ENCODE data around the gene NDUFS2.

NDUFS2 gene

DNA sequence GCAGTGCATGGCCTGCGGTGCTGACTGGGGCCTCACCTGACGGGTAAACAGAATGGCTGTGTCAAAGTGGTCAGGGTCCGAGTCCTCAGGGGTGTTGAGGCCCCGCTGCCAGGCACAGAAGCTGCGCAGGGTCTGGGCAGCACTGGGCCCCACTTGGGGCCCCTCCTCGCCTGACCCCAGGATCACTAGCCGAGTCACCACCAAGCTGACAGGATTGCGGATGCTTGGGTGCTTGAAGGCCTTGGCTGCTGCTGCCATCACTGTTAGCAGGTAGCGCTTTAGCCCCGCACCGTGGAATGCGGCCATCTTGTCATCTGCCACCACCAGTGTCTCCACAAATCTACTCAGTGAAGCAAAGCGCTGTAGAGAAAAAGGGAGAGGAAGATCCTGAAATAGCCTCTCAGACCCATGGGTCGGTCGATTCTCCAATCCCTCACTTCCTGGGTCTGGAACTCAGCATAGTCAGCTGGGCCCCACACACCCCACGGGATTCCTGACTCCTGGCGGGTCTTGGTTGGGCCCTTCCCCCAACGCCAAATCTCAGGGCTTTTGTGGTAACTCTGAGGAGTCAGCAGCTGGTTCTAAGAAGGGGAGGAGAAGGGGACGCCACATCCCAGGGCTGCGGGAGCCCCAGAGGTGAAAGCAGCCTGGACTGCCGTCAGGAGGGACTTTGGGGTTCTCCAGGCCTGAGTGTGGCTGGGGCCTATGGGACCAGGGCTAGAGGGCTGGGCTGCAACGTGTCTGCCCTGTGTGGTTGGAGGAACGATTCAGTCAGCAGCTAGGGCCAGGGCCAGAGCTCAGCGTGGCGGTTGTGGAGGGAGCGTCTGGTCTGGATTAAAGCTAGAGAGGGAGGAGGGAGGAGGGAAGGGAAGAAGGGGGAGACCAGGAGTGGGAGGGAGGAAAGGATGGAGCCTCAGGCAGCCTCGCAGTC is 5.4 kb upstream of the NDUFS2 start:
- DNase-seq: no peak

DNA sequence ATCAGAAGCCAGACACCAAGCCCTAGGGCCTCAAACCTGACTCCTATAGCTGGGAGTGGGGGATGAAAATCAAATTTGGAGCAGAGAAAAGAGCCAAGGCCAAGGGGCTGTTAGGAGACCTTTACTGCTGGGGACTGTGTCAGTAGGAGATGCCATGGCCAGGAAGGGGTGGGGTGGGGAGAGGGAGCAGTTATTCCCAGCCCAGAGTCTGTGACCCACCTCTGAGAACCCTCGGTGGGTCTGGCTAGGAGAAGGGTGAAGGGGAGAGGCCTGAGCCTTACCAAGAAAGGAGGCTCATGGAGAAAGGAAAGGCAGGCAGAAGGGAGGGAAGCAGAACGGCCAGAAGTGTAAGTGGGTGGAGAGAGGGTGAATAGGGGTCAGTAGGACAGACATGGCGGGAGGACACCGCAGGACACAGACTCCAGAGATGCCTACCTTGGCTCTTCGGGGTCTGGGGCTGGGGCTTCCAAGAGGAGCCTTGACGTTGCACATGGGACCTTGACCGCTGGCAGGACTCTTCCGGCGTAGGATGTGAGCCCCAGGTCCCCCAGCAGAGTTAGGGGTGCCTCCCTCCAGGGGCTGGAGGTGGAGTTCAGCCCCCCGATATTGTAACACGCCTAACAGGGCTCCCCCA is 4.5 kb upstream of the NDUFS2 start:
- no peak for DNase-seq

DNA sequence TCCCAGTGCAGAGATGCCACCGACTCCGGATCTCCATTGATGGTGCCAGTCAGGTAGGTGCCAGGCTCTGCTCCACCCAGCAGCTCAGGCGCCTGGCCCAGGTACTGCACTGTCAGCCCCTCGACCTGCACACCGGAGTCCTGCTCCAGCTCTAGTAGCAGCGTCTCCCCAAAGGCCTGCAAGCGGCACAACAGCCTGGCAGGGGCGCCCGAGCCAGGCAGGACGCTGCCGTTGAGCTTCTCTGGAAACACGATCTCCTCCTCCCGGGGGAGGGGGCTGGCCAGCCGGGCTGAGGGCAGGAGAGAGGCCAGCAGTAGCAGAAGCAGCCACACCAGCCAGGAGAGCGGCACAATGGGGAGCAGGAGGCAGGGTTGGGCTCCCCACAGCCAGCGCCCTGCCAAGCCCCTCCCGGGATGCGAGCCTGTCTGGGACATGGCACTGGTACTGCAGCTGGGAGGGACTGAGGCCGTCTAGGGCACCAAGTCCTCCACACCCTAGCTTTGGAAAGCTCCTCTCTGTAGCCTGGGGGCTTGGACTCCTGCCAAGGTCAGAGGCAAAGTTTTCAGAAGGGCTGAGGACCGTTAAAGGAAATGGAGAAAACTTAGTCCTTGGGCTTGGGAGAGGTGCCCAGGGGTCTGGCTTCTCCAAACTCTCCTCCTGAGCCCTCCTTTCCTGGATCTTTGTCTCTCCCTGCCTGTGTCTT is 3.8 kb upstream of the NDUFS2 start:
- DNase-seq: no peak

DNA sequence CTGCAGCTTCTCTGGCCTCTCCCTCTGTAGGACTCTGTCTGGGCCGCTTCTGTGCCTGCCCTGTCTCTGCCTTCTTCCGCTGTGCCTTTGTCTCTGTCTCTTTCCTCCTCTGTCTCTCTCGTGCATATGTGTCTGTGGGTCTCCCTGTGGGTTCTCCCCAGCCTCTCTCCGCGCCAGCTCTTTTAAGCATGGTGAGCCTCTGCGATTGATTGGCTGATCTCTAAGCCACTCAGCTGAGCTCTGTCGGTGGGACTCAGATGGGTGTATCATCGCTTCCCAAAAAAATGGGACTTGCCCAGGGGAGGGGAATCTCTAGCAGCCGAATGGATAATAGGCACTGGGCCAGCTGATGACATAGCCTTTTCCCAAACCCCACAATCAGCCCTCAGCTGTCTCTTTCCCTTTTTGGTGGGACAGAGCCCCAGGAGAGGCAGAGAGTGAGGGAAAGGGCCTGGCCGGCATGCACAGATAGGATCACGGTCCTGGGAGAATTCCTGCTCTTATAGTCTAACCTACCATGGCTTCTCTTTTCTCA is 3.2 kb upstream of the NDUFS2 start, which contains the start of gene ADAMTS4:
ADAMTS4 (minus strand) TSS at position 158 of the 535 bp plus-strand sequence. CDS start 427 bp downstream, outside the sequence.
- DNase-seq: no peak

DNA sequence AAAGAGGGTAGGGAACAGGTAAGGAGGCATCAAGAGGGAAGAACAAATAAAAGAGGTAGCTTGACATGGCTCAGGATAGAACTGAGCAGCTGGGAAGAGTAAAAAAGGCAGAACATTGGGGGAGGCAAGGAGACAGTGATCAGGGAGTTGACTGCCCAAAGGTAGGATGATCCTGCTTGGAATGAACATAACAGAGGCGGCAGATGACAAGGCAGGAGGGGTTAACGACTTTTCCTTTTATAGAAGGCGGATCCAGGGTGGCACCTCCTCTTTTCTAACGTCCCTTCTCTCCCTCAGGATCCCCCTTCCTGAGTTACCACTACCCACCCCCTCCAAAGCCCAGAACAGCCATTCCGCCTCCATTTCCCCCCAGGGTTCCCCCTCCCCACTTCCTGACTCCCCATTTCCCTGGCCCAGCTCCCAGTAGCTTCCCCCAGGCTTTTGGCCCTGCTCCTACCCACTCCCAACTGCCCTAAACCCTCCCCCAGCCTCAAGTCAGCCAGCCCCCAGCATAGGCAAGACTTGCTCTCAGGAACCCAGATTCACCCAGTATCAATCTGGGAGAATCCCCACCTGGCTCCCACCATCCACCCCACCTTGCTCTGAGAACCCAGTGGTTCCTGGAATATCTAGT is 2.5 kb upstream of the NDUFS2 start:
- no peak for DNase-seq

DNA sequence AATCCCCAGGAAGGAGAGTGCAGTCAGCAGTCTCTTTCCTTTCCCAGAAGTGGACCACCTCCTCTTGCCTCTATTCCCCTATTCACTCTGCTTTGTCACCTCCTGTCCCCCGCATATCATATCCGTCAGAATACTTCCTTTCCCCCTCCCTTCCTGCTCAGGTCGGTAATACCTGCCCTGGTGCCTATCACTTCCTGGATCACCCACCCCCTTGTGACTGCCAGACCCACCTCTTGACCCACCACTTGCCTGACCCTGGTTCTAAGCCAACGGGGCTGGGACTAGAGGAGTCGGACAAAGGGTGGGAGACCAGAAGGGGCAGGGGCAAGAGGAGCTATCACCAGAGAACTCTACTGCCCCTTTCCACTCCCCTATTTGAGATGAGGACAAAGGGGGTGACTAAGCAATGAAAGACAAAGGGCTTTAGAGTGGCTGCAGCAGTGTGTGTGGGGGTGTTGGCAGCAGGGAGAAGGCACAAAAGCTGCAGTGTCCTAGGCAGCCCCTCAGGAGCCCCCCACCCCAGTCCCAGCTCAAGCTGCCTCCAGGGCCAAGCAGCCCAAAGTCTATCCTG is 1.7 kb upstream of the NDUFS2 start:
- no peak for DNase-seq

GRCh38 chr1:161200992-161201835 is 953 bp upstream of the NDUFS2 start:
- DNase-seq: no peak

- no peak for DNase-seq
Measured at GRCh38 chr1:161206411-161207140, 4.4 kb downstream of the NDUFS2 start.

DNA sequence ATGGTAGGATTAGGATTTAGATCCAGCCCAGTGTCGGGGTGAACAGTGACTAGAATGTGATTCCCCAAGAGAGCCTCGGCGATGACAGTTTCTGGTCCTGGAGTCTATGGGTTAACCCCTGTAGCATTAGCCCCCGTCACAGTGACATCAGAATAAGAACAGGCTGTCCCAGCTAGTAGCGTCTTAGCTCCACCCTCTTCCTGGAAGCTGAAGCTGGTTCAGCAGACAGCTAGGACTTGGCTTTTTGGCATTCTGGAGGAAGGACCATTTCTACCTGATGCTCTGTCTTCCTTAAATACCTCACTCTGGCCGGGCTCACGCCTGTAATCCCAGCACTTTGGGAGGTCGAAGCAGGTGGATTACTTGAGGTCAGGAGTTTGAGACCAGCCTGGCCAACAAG is 5.0 kb downstream of the NDUFS2 start:
- DNase-seq: no peak

GRCh38 chr1:161209790-161210409 is 7.7 kb downstream of the NDUFS2 start:
- peak; percentile 84 for DNase-seq

- no peak for DNase-seq
Measured at GRCh38 chr1:161214369-161214768, 12.2 kb downstream of the NDUFS2 start.

DNA sequence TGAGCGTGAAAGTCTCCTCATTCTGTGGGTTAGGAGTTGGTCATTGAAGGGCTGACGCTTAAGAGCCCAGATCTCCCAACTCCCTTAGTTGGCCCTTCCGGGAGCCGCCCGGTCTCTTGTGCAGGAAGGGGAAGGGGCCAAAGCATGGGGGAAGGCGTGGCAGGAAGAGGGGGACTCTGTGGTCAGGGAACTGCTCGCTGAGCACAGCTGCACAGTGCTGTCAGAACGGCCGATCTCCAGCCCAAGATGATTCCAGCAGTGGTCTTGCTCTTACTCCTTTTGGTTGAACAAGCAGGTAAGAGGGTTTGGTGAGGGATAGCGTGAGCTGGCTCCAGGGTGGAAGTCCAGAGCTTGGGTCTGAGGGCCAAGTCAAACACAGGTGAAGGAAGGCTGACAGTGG is 12.9 kb downstream of the NDUFS2 start, which contains the start of gene FCER1G:
FCER1G (plus strand) TSS at position 220 of the 400 bp plus-strand sequence; CDS start at position 247, 27 bp downstream.
- DNase-seq: no peak

DNA sequence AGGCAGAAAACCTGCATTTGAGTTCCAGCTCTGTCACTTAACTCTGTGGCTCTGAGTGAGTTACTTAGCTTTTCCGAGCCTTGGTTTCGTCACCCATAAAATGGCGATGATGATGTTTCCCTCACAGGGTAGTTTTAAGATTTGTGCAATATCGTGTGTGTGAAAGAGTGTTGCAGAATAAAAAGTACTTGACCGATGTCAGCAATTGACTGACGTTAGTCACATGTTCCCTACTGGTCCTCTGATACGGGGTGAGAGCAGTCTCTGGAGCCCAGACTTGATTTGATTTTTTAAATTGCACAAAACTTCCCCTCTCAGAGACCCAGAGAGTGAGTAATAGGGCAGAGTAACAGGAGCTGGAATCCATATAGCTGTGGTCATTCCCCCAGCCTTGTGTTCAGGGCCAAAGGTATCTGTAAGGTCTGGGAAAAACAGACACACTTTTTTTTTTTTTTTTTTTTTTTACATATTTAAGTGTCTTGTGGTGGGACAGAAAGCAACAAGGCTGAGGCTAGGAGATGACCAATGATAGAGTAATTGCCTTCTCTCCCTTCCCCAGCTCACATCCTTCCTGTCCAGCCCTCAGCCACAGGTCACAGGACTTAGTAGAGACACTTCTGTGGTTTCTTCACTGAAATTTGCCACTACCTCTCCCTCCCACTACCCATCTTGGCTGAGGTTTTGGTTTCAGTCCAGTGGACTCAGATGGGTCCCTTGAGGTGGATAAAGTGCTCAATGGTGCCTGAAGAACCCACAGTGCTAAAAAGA is 15.0 kb downstream of the NDUFS2 start:
- DNase-seq: no peak

- DNase-seq: no peak
Measured at GRCh38 chr1:161217831-161218230, 15.7 kb downstream of the NDUFS2 start.

GRCh38 chr1:161218301-161219077 is 16.3 kb downstream of the NDUFS2 start:
- no peak for DNase-seq

- no peak for DNase-seq
Measured at GRCh38 chr1:161219078-161219892, 17.1 kb downstream of the NDUFS2 start.

DNA sequence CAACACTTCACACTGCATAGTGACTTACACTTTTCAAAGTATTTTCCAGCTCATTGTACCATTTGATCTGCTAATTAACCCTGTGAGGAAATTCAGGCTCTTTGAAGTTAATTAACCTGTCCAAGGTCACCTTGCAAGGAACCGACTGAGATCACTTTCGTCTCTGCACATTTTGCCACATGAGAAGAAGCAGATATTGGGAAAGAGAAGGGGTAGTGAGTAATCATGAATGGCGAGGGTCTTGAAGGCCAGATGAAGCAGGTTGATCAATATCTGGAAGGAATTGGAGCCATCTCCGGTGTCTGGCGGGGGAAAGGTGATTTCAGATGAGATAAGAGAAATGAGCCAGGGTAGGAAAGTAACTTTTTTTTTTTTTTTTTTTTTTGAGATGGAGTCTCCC is 17.8 kb downstream of the NDUFS2 start:
- DNase-seq: no peak

Measured in COR-L47 (cell line).